ENCODE measurements around the gene LTBP3. TPM values are rescaled to one million over a fixed set of nuclear protein-coding genes. Genes with fewer than 3 reads are reported as not detected.
A peak's percentile ranks its signal among the peaks of the same experiment; 100 is the strongest.
"Not testable (repeated sequence)": the region's sequence is repeated elsewhere in the genome, so short reads cannot be mapped to it uniquely, and the experiment has no call there.

LTBP3 gene
- total RNA-seq, 1 donor from 2014 or later: 25.0 TPM

GRCh38 chr11:65524741-65525545 lies 33.2 kb downstream of the LTBP3 start, which contains the start of gene SCYL1:
Gene SCYL1 (plus strand): TSS chr11:65525083. CDS start chr11:65525154, 71 bp downstream.
- no peaks in the 10 kb centered on the region for H3K9me3 Mint-ChIP-seq
- peak within 1 kb of the TSS; percentile 66 for H3K27ac Mint-ChIP-seq
- H3K4me1 Mint-ChIP-seq: peaks cover 47% of the 10 kb centered on the region
- CTCF ChIA-PET: interaction anchor here (1.1 to 3.6 kb wide), 3 partner anchors 16 to 334 kb away, joined by 3 to 12 read pairs (median 4); partner anchors contain the start of gene PCNX3
- intact Hi-C loops (cut with micrococcal nuclease): loop anchor here (1.0 kb wide), 1 partner anchor 15 kb away; no protein-coding TSS in a partner anchor
- DNase-seq: peak; percentile 78
- peak; percentile 95 for ATAC-seq (ENCODE audit: low read depth)
- POLR2A ChIA-PET: interaction anchor here (0.6 to 4.5 kb wide), 29 partner anchors 11 to 360 kb away, joined by 3 to 37 read pairs (median 4); partner anchors contain the start of genes DPF2, EHBP1L1, MALAT1 and NEAT1
- H3K27me3 Mint-ChIP-seq: no peaks in the 10 kb centered on the region
- peak within 1 kb of the TSS; percentile 81 for H3K4me3 Mint-ChIP-seq
- no peak for TF ChIP-seq CTCF (IDR thresholded peaks at IDR 0.05)
- peaks cover 27% of the 10 kb centered on the region for H3K36me3 Mint-ChIP-seq (ENCODE audit: low read depth)

- H3K36me3 Mint-ChIP-seq (ENCODE audit: low read depth): peaks cover 24% of the 10 kb centered on the region
- H3K27me3 Mint-ChIP-seq: no peaks in the 10 kb centered on the region
- DNase-seq (no peak), ATAC-seq (ENCODE audit: low read depth) (peak; percentile 6)
- no peaks in the 10 kb centered on the region for H3K9me3 Mint-ChIP-seq
- ChIA-PET POLR2A (interaction anchor here (0.7 to 4.5 kb wide), 19 partner anchors 12 to 335 kb away, joined by 3 to 37 read pairs (median 5); partner anchors contain the start of genes DPF2, MALAT1, PCNX3 and RELA), CTCF (interaction anchor here (1.1 to 3.6 kb wide), 3 partner anchors 17 to 335 kb away, joined by 3 to 12 read pairs (median 4); partner anchors contain the start of gene PCNX3)
- peaks cover 47% of the 10 kb centered on the region for H3K4me1 Mint-ChIP-seq
- peak overlapping the region; percentile 72 for H3K4me3 Mint-ChIP-seq
- intact Hi-C loops (cut with micrococcal nuclease): loop anchor here (1.0 kb wide), 1 partner anchor 16 kb away; no protein-coding TSS in a partner anchor
- TF ChIP-seq CTCF (IDR thresholded peaks at IDR 0.05): no peak
- H3K27ac Mint-ChIP-seq: peak overlapping the region; percentile 65
Observed at GRCh38 chr11:65524014-65524740, 34.0 kb downstream of the LTBP3 start.

GRCh38 chr11:65523631-65523968 lies 34.6 kb downstream of the LTBP3 start:
- CTCF ChIA-PET: interaction anchor here (3.6 kb wide), 1 partner anchor 17 kb away, joined by 12 read pairs; no protein-coding TSS in a partner anchor
- POLR2A ChIA-PET: interaction anchor here (2.1 to 4.5 kb wide), 4 partner anchors 17 to 91 kb away, joined by 4 to 37 read pairs (median 16); partner anchors contain the start of gene PCNX3
- DNase-seq; ATAC-seq (ENCODE audit: low read depth); intact Hi-C loops (cut with micrococcal nuclease); H3K27me3 Mint-ChIP-seq; H3K9me3 Mint-ChIP-seq: not testable (repeated sequence)
- peaks cover 47% of the 10 kb centered on the region for H3K4me1 Mint-ChIP-seq
- H3K27ac Mint-ChIP-seq: peak overlapping the region; percentile 65
- H3K36me3 Mint-ChIP-seq (ENCODE audit: low read depth): peaks cover 19% of the 10 kb centered on the region
- H3K4me3 Mint-ChIP-seq: peak overlapping the region; percentile 64

- H3K27me3 Mint-ChIP-seq; H3K9me3 Mint-ChIP-seq; ATAC-seq (ENCODE audit: low read depth); DNase-seq; intact Hi-C loops (cut with micrococcal nuclease): not testable (repeated sequence)
- H3K36me3 Mint-ChIP-seq (ENCODE audit: low read depth): peaks cover 17% of the 10 kb centered on the region
- POLR2A ChIA-PET: interaction anchor here (4.5 kb wide), 1 partner anchor 17 kb away, joined by 37 read pairs; no protein-coding TSS in a partner anchor
- CTCF ChIA-PET: interaction anchor here (3.6 kb wide), 1 partner anchor 18 kb away, joined by 12 read pairs; no protein-coding TSS in a partner anchor
- H3K4me3 Mint-ChIP-seq: peak overlapping the region; percentile 64
- peaks cover 47% of the 10 kb centered on the region for H3K4me1 Mint-ChIP-seq
- peak overlapping the region; percentile 65 for H3K27ac Mint-ChIP-seq
Observed at GRCh38 chr11:65522718-65523630, 35.2 kb downstream of the LTBP3 start.

- intact Hi-C loops (cut with micrococcal nuclease); DNase-seq: not testable (repeated sequence)
Observed at GRCh38 chr11:65521777-65522521, 36.2 kb downstream of the LTBP3 start.

GRCh38 chr11:65518941-65519549 lies 39.1 kb downstream of the LTBP3 start:
- H3K27me3 Mint-ChIP-seq; intact Hi-C loops (cut with micrococcal nuclease); ATAC-seq (ENCODE audit: low read depth); H3K4me3 Mint-ChIP-seq; DNase-seq; H3K9me3 Mint-ChIP-seq; H3K36me3 Mint-ChIP-seq (ENCODE audit: low read depth); H3K27ac Mint-ChIP-seq: not testable (repeated sequence)
- ChIA-PET POLR2A (interaction anchor here (0.6 to 1.5 kb wide), 4 partner anchors 11 to 660 kb away, joined by 3 to 7 read pairs (median 3); no protein-coding TSS in a partner anchor), CTCF (interaction anchor here (0.7 kb wide), 1 partner anchor 9 kb away, joined by 3 read pairs; no protein-coding TSS in a partner anchor)
- H3K4me1 Mint-ChIP-seq: peaks cover 28% of the 10 kb centered on the region

More at GRCh38 chr11:65521777-65522521, 36.2 kb downstream of the LTBP3 start:
- POLR2A ChIA-PET: interaction anchor here (1.0 kb wide), 1 partner anchor 106 kb away, joined by 4 read pairs; no protein-coding TSS in a partner anchor
- H3K4me3 Mint-ChIP-seq; CTCF ChIA-PET; H3K9me3 Mint-ChIP-seq; ATAC-seq (ENCODE audit: low read depth); H3K27ac Mint-ChIP-seq; H3K36me3 Mint-ChIP-seq (ENCODE audit: low read depth); H3K27me3 Mint-ChIP-seq: not testable (repeated sequence)
- H3K4me1 Mint-ChIP-seq: peaks cover 43% of the 10 kb centered on the region

All from activated B cell treated with CpG ODN at 0.5 μM for 24 hours (primary cell).